ENCODE data around the gene CCDC12.

DNA sequence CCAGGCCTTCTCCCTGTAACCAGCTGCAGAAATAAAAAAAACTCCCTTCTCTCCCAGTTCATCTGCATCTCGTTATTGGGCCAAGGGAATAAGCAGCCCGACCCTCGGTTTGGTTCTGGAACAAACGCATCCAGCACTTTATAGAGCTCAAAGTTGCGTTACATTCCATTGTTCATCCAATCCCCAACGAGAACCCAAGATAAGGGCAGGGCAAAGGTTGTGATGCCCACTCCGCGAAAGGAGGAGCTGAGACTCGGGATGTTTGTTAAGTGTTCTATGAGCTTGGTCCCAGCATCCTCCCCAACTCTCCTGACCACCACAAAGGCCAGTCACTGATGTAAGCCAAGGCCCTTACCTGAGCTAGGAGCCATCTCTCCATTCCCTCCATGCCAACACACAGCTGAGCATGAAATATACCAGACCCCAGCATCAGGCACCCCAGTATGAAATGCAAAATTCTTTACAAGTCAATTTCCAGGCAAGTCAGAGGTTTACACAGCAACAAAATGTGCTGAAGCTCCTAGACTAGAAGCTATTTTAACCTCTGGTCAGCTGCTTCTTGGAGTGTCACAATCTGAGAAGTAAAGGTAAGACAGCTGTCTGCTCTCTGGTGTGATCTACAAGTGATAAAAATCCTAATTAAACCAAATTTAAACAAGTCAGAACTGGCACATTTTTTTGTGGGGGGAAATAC lies 17.9 kb downstream of the CCDC12 start:
- no peak for TF ChIP-seq CTCF (IDR thresholded peaks at IDR 0.05)
- TF ChIP-seq POLR2A (IDR thresholded peaks at IDR 0.05) = no peak

Data from thyroid gland (tissue), 4 donors.